ENCODE measurements around the gene SRY. TPM values are rescaled to one million over a fixed set of nuclear protein-coding genes. Genes with fewer than 3 reads are reported as not detected.

SRY gene
- total RNA-seq, 1 donor from 2014 or later = not detected

- Histone ChIP-seq H3K9me3 (ENCODE audit: insufficient read depth, low read depth, low read length) (no peaks in the 10 kb centered on the region), H3K27me3 (ENCODE audit: insufficient read depth, low read length) (peaks cover 9% of the 10 kb centered on the region), H3K4me3 (ENCODE audit: insufficient read depth, low read depth, low read length) (no peak overlapping the region), H3K36me3 (ENCODE audit: insufficient read depth, low read length) (no peaks in the 10 kb centered on the region), H4K20me1 (ENCODE audit: insufficient read depth, low read length) (no peaks in the 10 kb centered on the region), H3K9ac (ENCODE audit: low read length) (no peak overlapping the region), H3K27ac (ENCODE audit: low read depth, low read length) (no peak overlapping the region), H3K4me1 (ENCODE audit: insufficient read depth, low read length) (no peaks in the 10 kb centered on the region), H3K79me2 (ENCODE audit: insufficient read depth, low read length) (no peaks in the 10 kb centered on the region), H2AFZ (ENCODE audit: low read depth, low read length) (no peak overlapping the region), H3K4me2 (ENCODE audit: low read length) (no peak overlapping the region)
- Mint-ChIP-seq H3K9me3 (ENCODE audit: unreplicated experiment) (no peaks in the 10 kb centered on the region), H3K27ac (ENCODE audit: unreplicated experiment) (no peak overlapping the region), H3K27me3 (ENCODE audit: low read depth, unreplicated experiment) (peaks cover 14% of the 10 kb centered on the region), H3K4me1 (ENCODE audit: low read depth, unreplicated experiment) (no peaks in the 10 kb centered on the region), H3K4me3 (ENCODE audit: unreplicated experiment) (no peak overlapping the region), H3K36me3 (ENCODE audit: low read depth, unreplicated experiment) (no peaks in the 10 kb centered on the region)
- TF ChIP-seq, protein P1, sequence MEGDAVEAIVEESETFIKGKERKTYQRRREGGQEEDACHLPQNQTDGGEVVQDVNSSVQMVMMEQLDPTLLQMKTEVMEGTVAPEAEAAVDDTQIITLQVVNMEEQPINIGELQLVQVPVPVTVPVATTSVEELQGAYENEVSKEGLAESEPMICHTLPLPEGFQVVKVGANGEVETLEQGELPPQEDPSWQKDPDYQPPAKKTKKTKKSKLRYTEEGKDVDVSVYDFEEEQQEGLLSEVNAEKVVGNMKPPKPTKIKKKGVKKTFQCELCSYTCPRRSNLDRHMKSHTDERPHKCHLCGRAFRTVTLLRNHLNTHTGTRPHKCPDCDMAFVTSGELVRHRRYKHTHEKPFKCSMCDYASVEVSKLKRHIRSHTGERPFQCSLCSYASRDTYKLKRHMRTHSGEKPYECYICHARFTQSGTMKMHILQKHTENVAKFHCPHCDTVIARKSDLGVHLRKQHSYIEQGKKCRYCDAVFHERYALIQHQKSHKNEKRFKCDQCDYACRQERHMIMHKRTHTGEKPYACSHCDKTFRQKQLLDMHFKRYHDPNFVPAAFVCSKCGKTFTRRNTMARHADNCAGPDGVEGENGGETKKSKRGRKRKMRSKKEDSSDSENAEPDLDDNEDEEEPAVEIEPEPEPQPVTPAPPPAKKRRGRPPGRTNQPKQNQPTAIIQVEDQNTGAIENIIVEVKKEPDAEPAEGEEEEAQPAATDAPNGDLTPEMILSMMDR (IDR thresholded peaks at IDR 0.05; ENCODE audit: insufficient read depth, low read depth, low read length) = no peak
- no peak for TF ChIP-seq EZH2 (IDR thresholded peaks at IDR 0.05; ENCODE audit: insufficient read depth, low read length)
- DNase-seq (ENCODE audit: low read depth) (no peak), FAIRE-seq (no peak)
Observed at GRCh38 chrY:2789756-2790155, 2.3 kb upstream of the SRY start.

DNA sequence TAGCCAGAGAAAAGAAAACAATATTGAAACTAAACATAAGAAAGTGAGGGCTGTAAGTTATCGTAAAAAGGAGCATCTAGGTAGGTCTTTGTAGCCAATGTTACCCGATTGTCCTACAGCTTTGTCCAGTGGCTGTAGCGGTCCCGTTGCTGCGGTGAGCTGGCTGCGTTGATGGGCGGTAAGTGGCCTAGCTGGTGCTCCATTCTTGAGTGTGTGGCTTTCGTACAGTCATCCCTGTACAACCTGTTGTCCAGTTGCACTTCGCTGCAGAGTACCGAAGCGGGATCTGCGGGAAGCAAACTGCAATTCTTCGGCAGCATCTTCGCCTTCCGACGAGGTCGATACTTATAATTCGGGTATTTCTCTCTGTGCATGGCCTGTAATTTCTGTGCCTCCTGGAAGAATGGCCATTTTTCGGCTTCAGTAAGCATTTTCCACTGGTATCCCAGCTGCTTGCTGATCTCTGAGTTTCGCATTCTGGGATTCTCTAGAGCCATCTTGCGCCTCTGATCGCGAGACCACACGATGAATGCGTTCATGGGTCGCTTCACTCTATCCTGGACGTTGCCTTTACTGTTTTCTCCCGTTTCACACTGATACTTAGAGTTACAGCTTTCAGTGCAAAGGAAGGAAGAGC lies 488 bp downstream of the SRY start:
- FAIRE-seq (no peak), DNase-seq (ENCODE audit: low read depth) (no peak)
- no peaks in the 10 kb centered on the region for H3K4me1 ChIP-seq (ENCODE audit: insufficient read depth, low read length)
- H3K9ac ChIP-seq (ENCODE audit: low read length) = peak overlapping the region; percentile 28
- Mint-ChIP-seq H3K36me3 (ENCODE audit: low read depth, unreplicated experiment) (no peaks in the 10 kb centered on the region), H3K27ac (ENCODE audit: unreplicated experiment) (no peak overlapping the region), H3K27me3 (ENCODE audit: low read depth, unreplicated experiment) (peaks cover 14% of the 10 kb centered on the region), H3K9me3 (ENCODE audit: unreplicated experiment) (no peaks in the 10 kb centered on the region), H3K4me1 (ENCODE audit: low read depth, unreplicated experiment) (no peaks in the 10 kb centered on the region), H3K4me3 (ENCODE audit: unreplicated experiment) (peak overlapping the region; percentile 86)
- H3K36me3 ChIP-seq (ENCODE audit: insufficient read depth, low read length) = no peaks in the 10 kb centered on the region
- peak overlapping the region; percentile 91 for H3K4me2 ChIP-seq (ENCODE audit: low read length)
- no peak for TF ChIP-seq EZH2 (IDR thresholded peaks at IDR 0.05; ENCODE audit: insufficient read depth, low read length)
- TF ChIP-seq, protein P1 (IDR thresholded peaks at IDR 0.05; ENCODE audit: insufficient read depth, low read depth, low read length) = no peak
- no peaks in the 10 kb centered on the region for H3K79me2 ChIP-seq (ENCODE audit: insufficient read depth, low read length)
- H3K27me3 ChIP-seq (ENCODE audit: insufficient read depth, low read length) = peaks cover 9% of the 10 kb centered on the region
- H2AFZ ChIP-seq (ENCODE audit: low read depth, low read length) = peak overlapping the region; percentile 84
- H3K9me3 ChIP-seq (ENCODE audit: insufficient read depth, low read depth, low read length) = no peaks in the 10 kb centered on the region
- peak overlapping the region; percentile 51 for H3K4me3 ChIP-seq (ENCODE audit: insufficient read depth, low read depth, low read length)
- H3K27ac ChIP-seq (ENCODE audit: low read depth, low read length) = no peak overlapping the region
- H4K20me1 ChIP-seq (ENCODE audit: insufficient read depth, low read length) = no peaks in the 10 kb centered on the region

Other genes starting within 250 kb of the SRY start
- 218 and 255 TPM in 2 replicates for gene RPS4Y1, start 53.9 kb upstream of the SRY start, total RNA-seq
- 12.9 and 16.8 TPM in 2 replicates for gene ZFY, start 147.7 kb upstream of the SRY start, total RNA-seq